ENCODE results near the gene PPP1R9A.

The PPP1R9A gene

DNA sequence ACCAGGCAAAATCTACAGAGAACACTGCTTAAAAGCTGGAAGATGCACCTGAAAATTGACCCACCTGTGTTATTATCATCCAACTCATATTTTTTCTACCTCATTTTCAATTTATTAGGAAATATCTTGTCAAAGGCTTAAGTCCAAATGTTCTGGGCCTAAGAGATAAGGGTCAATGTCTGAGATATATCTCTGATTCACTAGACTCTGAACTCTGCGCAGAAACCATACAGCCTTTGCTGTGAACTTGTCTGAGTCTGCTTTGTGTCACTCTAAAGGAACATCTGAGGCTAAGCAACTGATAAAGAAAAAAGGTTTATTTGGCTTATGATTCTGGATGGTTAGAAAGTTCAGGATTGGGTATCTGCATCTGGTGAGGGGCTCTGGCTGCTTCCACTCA is 413.3 kb downstream of the PPP1R9A start:
- in situ Hi-C loops (cut with HindIII; ENCODE audit: low sequenced_read_pairs), result no loop called here
- TF ChIP-seq, protein P1, sequence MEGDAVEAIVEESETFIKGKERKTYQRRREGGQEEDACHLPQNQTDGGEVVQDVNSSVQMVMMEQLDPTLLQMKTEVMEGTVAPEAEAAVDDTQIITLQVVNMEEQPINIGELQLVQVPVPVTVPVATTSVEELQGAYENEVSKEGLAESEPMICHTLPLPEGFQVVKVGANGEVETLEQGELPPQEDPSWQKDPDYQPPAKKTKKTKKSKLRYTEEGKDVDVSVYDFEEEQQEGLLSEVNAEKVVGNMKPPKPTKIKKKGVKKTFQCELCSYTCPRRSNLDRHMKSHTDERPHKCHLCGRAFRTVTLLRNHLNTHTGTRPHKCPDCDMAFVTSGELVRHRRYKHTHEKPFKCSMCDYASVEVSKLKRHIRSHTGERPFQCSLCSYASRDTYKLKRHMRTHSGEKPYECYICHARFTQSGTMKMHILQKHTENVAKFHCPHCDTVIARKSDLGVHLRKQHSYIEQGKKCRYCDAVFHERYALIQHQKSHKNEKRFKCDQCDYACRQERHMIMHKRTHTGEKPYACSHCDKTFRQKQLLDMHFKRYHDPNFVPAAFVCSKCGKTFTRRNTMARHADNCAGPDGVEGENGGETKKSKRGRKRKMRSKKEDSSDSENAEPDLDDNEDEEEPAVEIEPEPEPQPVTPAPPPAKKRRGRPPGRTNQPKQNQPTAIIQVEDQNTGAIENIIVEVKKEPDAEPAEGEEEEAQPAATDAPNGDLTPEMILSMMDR (IDR thresholded peaks at IDR 0.05; ENCODE audit: low read depth, low read length, missing control alignments), result no peak
- no peak for DNase-seq (ENCODE audit: low read depth)
- no peak overlapping the region for H3K4me3 ChIP-seq (ENCODE audit: low read depth, low read length)

DNA sequence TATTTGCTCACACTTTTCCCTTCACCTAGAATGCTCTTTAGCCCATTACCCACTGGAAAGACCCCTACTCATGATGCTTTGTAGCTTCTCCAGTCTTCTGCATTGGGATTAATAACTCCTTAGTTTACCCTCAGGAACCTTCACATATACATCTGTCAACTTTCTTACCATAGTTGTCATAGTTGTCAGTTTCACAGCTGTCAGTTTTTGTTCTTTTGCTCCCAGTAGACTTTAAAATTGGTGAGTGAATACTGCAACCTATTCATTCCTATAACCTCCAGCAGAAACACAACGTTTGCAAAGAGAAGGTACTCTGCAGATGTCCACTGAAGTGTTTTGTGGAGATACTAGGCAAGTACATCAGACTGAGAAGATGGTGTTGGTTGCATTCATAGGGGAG is 414.3 kb downstream of the PPP1R9A start:
- in situ Hi-C loops (cut with HindIII; ENCODE audit: low sequenced_read_pairs), result no loop called here
- TF ChIP-seq, protein P1 (IDR thresholded peaks at IDR 0.05; ENCODE audit: low read depth, low read length, missing control alignments), result no peak
- no peak overlapping the region for H3K4me3 ChIP-seq (ENCODE audit: low read depth, low read length)
- DNase-seq (ENCODE audit: low read depth), result no peak

DNA sequence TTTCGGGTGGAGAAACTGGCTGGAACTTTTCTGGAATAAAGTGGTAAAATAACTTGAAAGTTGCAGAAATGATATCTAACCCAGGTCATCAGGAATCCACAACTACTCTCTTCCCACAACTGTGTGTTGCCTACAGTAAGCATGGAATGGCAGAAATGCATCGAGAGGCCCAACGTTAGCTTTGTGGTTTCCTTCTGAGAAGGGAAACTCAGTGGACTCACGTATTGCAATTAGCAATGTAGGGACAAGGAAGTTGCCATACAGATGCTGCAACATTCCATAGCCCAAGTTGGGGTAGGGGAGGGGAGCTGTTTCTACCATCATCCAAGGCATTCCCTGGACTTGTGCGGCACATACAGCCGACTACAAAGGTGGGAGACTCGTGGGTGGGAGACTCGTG is 415.0 kb downstream of the PPP1R9A start:
- in situ Hi-C loops (cut with HindIII; ENCODE audit: low sequenced_read_pairs), result no loop called here
- H3K4me3 ChIP-seq (ENCODE audit: low read depth, low read length), result no peak overlapping the region
- TF ChIP-seq, protein P1 (IDR thresholded peaks at IDR 0.05; ENCODE audit: low read depth, low read length, missing control alignments), result no peak
- DNase-seq (ENCODE audit: low read depth), result no peak

DNA sequence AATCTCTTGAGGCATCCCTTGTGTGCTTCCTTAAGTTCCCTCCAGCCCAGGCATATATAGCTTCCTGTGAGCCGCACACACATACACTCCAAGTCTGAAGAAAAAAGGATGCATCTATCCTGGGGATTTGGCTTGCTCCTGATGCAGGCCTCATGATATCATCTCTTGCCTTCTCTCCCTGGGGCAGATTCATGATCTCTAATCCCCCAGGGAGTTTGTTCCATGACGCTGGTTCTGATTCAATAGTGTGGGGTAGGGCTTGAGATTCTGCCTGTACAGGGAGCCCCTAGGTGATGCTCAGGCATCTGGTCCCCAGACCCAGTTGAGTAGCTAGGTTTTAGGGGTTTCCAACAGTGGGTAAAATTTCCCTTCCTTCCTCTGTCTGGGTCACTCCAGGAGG is 415.5 kb downstream of the PPP1R9A start:
- no peak for DNase-seq (ENCODE audit: low read depth)
- in situ Hi-C loops (cut with HindIII; ENCODE audit: low sequenced_read_pairs), result no loop called here
- no peak overlapping the region for H3K4me3 ChIP-seq (ENCODE audit: low read depth, low read length)
- TF ChIP-seq, protein P1 (IDR thresholded peaks at IDR 0.05; ENCODE audit: low read depth, low read length, missing control alignments), result no peak

DNA sequence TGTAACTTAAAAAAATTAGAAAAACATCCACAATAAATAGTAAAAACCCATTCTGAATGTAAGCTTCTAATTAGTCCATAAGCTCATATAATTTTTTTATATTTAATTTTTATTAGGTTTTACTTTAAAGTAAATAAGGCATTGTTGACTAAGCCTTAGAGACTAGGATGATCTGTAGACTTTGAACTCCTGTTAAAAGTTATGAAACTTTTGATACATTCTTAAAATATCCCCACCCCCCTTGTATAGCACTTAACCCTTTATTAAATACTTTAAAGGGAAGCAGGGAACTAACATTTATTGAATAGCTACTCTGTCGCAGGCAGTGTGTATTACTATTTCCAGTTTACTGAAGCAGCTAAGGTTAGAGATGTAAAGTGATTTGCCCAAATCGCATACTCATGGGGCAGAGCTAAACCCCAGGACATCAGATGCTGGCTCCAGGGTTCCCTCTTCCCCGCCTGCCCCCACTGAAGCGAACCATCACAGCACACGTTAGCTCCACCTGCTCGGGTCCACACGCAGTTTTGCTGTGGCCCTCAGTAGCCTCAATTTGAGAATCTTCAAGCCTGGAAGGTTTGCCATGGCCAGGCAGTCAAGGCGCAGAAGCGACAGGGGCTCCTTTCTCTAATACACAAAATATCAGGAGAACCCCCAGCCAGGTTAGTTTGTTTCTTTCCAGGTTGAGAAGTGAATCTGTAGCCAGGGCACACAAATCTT is 416.2 kb downstream of the PPP1R9A start:
- in situ Hi-C loops (cut with HindIII; ENCODE audit: low sequenced_read_pairs), result no loop called here
- TF ChIP-seq, protein P1 (IDR thresholded peaks at IDR 0.05; ENCODE audit: low read depth, low read length, missing control alignments), result no peak
- no peak for DNase-seq (ENCODE audit: low read depth)
- no peak overlapping the region for H3K4me3 ChIP-seq (ENCODE audit: low read depth, low read length)

DNA sequence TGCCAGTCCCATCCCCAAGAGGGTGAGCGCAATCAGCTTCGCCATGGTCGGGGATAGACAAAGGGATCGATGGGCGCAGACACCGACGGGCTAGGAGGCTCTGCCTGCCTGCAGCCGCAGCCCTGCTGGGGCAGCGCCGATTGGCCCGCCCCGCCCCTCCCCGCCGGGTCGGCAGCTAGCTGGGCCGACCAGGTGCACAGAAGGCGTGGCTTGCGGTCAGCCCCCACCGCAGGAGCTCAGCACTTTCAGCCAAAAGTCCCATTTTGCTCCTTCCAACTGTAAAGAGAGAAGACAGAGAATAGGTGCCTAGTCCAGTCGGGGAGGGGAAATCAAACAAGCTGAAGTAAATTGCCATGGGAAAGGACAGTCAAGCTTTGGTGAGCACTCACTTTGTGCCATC is 417.0 kb downstream of the PPP1R9A start, which contains the start of gene PON1:
PON1 (minus strand) TSS at position 102 of the 400 bp plus-strand sequence; CDS start at position 45, 57 bp downstream.
- DNase-seq (ENCODE audit: low read depth), result no peak
- in situ Hi-C loops (cut with HindIII; ENCODE audit: low sequenced_read_pairs), result no loop called here
- TF ChIP-seq, protein P1 (IDR thresholded peaks at IDR 0.05; ENCODE audit: low read depth, low read length, missing control alignments), result no peak
- no peak within 1 kb of the TSS for H3K4me3 ChIP-seq (ENCODE audit: low read depth, low read length)

Measured in astrocyte of the cerebellum (primary cell).